Medulla oblongata (tissue), 1 donor: ENCODE data around the gene RASA3.
A peak's percentile ranks its signal among the peaks of the same experiment; 100 is the strongest.
"Not testable (repeated sequence)": the region's sequence is repeated elsewhere in the genome, so short reads cannot be mapped to it uniquely, and the experiment has no call there.

Experiments used
- DNase-seq: peaks from one replicate; pipeline ENCODE4 v3.0.0-alpha.2; 2015; ENCODE audit errors: extremely low spot score

RASA3 gene

GRCh38 chr13:114142137-114142550 is 9.7 kb upstream of the RASA3 start:
- DNase-seq, result no peak

- no peak for DNase-seq
Measured at GRCh38 chr13:114141261-114141996, 9.0 kb upstream of the RASA3 start.

GRCh38 chr13:114140906-114141250 is 8.5 kb upstream of the RASA3 start:
- DNase-seq, result no peak

- DNase-seq, result no peak
Measured at GRCh38 chr13:114140131-114140905, 7.9 kb upstream of the RASA3 start.

- DNase-seq, result no peak
Measured at GRCh38 chr13:114136576-114136975, 4.2 kb upstream of the RASA3 start.

- DNase-seq, result no peak
Measured at GRCh38 chr13:114135731-114136171, 3.3 kb upstream of the RASA3 start.

- no peak for DNase-seq
Measured at GRCh38 chr13:114134944-114135610, 2.7 kb upstream of the RASA3 start.

GRCh38 chr13:114134111-114134943 is 1.9 kb upstream of the RASA3 start:
- no peak for DNase-seq

- DNase-seq, result not testable (repeated sequence)
Measured at GRCh38 chr13:114133552-114133951, 1.1 kb upstream of the RASA3 start.

GRCh38 chr13:114133126-114133525 is 703 bp upstream of the RASA3 start:
- not testable (repeated sequence) for DNase-seq

- DNase-seq, result no peak
Measured at GRCh38 chr13:114131583-114132418, 622 bp downstream of the RASA3 start.

GRCh38 chr13:114130837-114131582 is 1.4 kb downstream of the RASA3 start:
- peak; percentile 71 for DNase-seq

- no peak for DNase-seq
Measured at GRCh38 chr13:114130131-114130836, 2.1 kb downstream of the RASA3 start.

GRCh38 chr13:114129649-114130062 is 2.8 kb downstream of the RASA3 start:
- no peak for DNase-seq

GRCh38 chr13:114128624-114129522 is 3.5 kb downstream of the RASA3 start:
- peak; percentile 79 for DNase-seq

- DNase-seq, result no peak
Measured at GRCh38 chr13:114128348-114128623, 4.1 kb downstream of the RASA3 start.

- DNase-seq, result no peak
Measured at GRCh38 chr13:114127473-114128347, 4.7 kb downstream of the RASA3 start.
